Measurements from ENCODE around the gene SORD.
"Not testable (repeated sequence)": the region's sequence is repeated elsewhere in the genome, so short reads cannot be mapped to it uniquely, and the experiment has no call there.

DNA sequence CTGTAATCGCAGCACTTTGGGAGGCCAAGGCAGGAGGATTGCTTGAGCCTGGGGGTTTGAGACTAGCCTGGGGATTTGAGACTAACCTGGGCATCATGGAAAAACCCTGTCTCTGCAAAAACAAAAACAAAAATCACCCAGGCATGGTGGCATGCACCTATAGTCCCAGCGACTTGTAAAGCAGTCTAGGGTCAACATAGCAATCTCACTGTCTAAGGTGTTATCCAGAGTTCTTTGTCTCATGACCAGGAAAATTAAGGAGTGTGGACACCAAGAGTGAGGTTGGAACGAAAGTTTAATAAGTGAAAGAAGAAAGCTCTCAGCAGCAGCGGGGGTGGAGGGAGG, 25.4 kb downstream of the SORD start:
- TF ChIP-seq, protein P1, sequence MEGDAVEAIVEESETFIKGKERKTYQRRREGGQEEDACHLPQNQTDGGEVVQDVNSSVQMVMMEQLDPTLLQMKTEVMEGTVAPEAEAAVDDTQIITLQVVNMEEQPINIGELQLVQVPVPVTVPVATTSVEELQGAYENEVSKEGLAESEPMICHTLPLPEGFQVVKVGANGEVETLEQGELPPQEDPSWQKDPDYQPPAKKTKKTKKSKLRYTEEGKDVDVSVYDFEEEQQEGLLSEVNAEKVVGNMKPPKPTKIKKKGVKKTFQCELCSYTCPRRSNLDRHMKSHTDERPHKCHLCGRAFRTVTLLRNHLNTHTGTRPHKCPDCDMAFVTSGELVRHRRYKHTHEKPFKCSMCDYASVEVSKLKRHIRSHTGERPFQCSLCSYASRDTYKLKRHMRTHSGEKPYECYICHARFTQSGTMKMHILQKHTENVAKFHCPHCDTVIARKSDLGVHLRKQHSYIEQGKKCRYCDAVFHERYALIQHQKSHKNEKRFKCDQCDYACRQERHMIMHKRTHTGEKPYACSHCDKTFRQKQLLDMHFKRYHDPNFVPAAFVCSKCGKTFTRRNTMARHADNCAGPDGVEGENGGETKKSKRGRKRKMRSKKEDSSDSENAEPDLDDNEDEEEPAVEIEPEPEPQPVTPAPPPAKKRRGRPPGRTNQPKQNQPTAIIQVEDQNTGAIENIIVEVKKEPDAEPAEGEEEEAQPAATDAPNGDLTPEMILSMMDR (IDR thresholded peaks at IDR 0.05 in 2 of 3, conservative IDR thresholded peaks at IDR 0.05 in 1 of 3; ENCODE audit: borderline replicate concordance in 1 of 3, insufficient read depth in 1 of 3, low read depth in 2 of 3, low read length in 2 of 3) = not testable (repeated sequence)
- TF ChIP-seq POLR2A (IDR thresholded peaks at IDR 0.05; ENCODE audit: borderline replicate concordance, extremely low read depth, insufficient read depth, insufficient read length); YY1 (IDR thresholded peaks at IDR 0.05; ENCODE audit: extremely low read depth, insufficient replicate concordance, low read depth, low read length); EZH2 (IDR thresholded peaks at IDR 0.05); RAD21 (IDR thresholded peaks at IDR 0.05; ENCODE audit: low read depth); FOSL1 (IDR thresholded peaks at IDR 0.05; ENCODE audit: low read depth); POLR2AphosphoS5 (IDR thresholded peaks at IDR 0.05; ENCODE audit: low read depth, low read length); ZNF274 (IDR thresholded peaks at IDR 0.05; ENCODE audit: low read depth, low read length); JUND (IDR thresholded peaks at IDR 0.05); SP1 (IDR thresholded peaks at IDR 0.05; ENCODE audit: low read depth); EZH2phosphoT487 (IDR thresholded peaks at IDR 0.05; ENCODE audit: borderline replicate concordance): not testable (repeated sequence)
- TF ChIP-seq, protein P2, sequence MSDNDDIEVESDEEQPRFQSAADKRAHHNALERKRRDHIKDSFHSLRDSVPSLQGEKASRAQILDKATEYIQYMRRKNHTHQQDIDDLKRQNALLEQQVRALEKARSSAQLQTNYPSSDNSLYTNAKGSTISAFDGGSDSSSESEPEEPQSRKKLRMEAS (IDR thresholded peaks at IDR 0.05) = not testable (repeated sequence)
- TF ChIP-seq, protein P3, sequence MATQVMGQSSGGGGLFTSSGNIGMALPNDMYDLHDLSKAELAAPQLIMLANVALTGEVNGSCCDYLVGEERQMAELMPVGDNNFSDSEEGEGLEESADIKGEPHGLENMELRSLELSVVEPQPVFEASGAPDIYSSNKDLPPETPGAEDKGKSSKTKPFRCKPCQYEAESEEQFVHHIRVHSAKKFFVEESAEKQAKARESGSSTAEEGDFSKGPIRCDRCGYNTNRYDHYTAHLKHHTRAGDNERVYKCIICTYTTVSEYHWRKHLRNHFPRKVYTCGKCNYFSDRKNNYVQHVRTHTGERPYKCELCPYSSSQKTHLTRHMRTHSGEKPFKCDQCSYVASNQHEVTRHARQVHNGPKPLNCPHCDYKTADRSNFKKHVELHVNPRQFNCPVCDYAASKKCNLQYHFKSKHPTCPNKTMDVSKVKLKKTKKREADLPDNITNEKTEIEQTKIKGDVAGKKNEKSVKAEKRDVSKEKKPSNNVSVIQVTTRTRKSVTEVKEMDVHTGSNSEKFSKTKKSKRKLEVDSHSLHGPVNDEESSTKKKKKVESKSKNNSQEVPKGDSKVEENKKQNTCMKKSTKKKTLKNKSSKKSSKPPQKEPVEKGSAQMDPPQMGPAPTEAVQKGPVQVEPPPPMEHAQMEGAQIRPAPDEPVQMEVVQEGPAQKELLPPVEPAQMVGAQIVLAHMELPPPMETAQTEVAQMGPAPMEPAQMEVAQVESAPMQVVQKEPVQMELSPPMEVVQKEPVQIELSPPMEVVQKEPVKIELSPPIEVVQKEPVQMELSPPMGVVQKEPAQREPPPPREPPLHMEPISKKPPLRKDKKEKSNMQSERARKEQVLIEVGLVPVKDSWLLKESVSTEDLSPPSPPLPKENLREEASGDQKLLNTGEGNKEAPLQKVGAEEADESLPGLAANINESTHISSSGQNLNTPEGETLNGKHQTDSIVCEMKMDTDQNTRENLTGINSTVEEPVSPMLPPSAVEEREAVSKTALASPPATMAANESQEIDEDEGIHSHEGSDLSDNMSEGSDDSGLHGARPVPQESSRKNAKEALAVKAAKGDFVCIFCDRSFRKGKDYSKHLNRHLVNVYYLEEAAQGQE (IDR thresholded peaks at IDR 0.05; ENCODE audit: low read depth) = not testable (repeated sequence)
- TF ChIP-seq, protein P4, sequence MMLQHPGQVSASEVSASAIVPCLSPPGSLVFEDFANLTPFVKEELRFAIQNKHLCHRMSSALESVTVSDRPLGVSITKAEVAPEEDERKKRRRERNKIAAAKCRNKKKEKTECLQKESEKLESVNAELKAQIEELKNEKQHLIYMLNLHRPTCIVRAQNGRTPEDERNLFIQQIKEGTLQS (IDR thresholded peaks at IDR 0.05) = not testable (repeated sequence)

Measured in HCT116 (cell line).